ENCODE results near the gene CCDC159. TPM values are rescaled to one million over a fixed set of nuclear protein-coding genes. Genes with fewer than 3 reads are reported as not detected.

Gene CCDC159
- total and polyA plus RNA-seq, 2 of the 13 experiments (the other 11 are each of a cell fraction or from before 2014, with no cell fraction given), result 1.7 to 6.3 TPM

DNA sequence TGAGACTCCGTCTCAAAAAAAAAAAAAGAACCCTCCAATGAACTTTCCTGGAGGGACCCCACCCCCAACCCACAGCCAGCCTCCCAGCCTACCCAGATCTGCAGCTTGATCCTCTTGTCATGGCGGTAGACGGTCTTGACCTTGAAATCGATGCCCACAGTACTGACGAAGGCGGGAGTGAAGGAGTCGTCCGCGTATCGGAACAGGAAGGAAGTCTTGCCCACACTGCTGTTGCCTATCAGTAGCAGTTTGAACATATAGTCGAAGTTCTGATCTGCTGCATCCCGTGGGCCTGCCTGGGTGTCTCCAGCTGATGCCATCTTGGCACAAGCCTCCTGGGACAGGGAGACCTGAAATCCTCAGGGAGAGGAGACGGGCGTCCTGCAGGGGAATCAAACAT, 9.2 kb upstream of the CCDC159 start:
- Histone ChIP-seq H3K79me2 (ENCODE audit: insufficient read depth, low read length) (no peaks in the 10 kb centered on the region), H4K20me1 (ENCODE audit: insufficient read depth, low read length) (no peaks in the 10 kb centered on the region), H3K4me2 (ENCODE audit: low read depth, low read length) (no peak overlapping the region), H3K27me3 (ENCODE audit: control insufficient read depth in 1 of 2, insufficient read depth in 2 of 2, low read length in 2 of 2) (no peaks in the 10 kb centered on the region), H3K9ac (ENCODE audit: insufficient read depth, low read depth, low read length) (no peak overlapping the region), H2AFZ (ENCODE audit: low read length) (no peak overlapping the region), H3K4me1 (ENCODE audit: insufficient read depth, low read length) (peaks cover 22% of the 10 kb centered on the region), H3K36me3 (replicated peaks in 1 of 2; ENCODE audit: control insufficient read depth in 1 of 2, insufficient read depth in 2 of 2, low read length in 2 of 2) (peaks cover 0 to 2% of the 10 kb centered on the region in 2 experiments; a peak in 1 of 5 replicates), H3K9me3 (ENCODE audit: low read length) (no peaks in the 10 kb centered on the region), H3K27ac (ENCODE audit: extremely low read length, insufficient read depth, low read length) (no peak overlapping the region), H3K4me3 (replicated peaks in 1 of 3; ENCODE audit: insufficient read depth in 1 of 3, low read depth in 2 of 3, low read length in 3 of 3) (no peak overlapping the region)
- ATAC-seq, result no peak
- CTCF ChIA-PET (ENCODE audit: low intra/inter-chr PET ratio, low total read pairs), result no interaction called here
- WGBS (ENCODE audit: low lambda C conversion rate), result 98% methylated on average over 12 of the region's 14 CpGs
- in situ Hi-C loops (cut with HindIII; ENCODE audit: extremely low pct_ligation_motif_present, low pct_unique_long_range_greater_than_20kb) (no loop called here), intact Hi-C loops (cut with micrococcal nuclease; ENCODE audit: unreplicated experiment) (no loop called here)
- DNase-seq (ENCODE audit: low spot score), result no peak
- BruUV-seq (replicated peaks), result no TSS peak
- TF ChIP-seq TAF1 (CRISPR knock-in tag; IDR thresholded peaks at IDR 0.05) (no peak), KAT2B (IDR thresholded peaks at IDR 0.05; ENCODE audit: borderline replicate concordance, low read depth, low read length) (no peak)
- POLR2A ChIA-PET, result interaction anchor here (1.3 kb wide), 1 partner anchor 9 kb away, joined by 4 read pairs; the partner anchor contains the start of genes CCDC159 and TMEM205
- no peak for FAIRE-seq

DNA sequence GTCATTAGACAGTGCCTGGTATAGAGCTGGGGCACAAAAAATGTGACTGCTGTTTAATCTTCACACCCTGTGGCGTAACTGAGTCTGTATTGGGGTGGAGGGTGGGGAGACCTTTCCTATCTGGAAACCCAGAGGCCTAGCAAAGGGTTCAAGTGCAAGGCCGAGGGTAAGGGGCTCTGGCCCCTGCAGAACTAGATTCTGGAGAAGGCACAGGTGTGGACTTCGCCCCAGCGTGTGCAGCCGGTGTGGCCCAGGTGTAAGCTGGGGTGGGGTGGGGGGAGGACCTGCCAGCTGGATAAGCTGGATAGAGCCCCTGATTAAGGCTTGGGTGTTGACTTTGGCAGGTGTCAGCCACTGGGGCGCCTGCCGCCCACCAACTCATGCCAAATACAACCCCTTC, 8.2 kb upstream of the CCDC159 start:
- intact Hi-C loops (cut with micrococcal nuclease; ENCODE audit: unreplicated experiment), result no loop called here
- Histone ChIP-seq H3K36me3 (replicated peaks in 1 of 2; ENCODE audit: control insufficient read depth in 1 of 2, insufficient read depth in 2 of 2, low read length in 2 of 2) (peaks cover 0 to 2% of the 10 kb centered on the region in 2 experiments; a peak in 1 of 5 replicates), H3K27ac (ENCODE audit: extremely low read length, insufficient read depth, low read length) (no peak overlapping the region), H3K9ac (ENCODE audit: insufficient read depth, low read depth, low read length) (peak overlapping the region; percentile 61; the same call in 1 of the 2 replicates), H3K4me2 (ENCODE audit: low read depth, low read length) (peak overlapping the region; percentile 97), H3K4me3 (replicated peaks in 1 of 3; ENCODE audit: insufficient read depth in 1 of 3, low read depth in 2 of 3, low read length in 3 of 3) (peak overlapping the region in 2 of 3 experiments; percentile 67 to 81; a peak in 3 of 6 replicates), H3K4me1 (ENCODE audit: insufficient read depth, low read length) (peaks cover 22% of the 10 kb centered on the region), H3K27me3 (ENCODE audit: control insufficient read depth in 1 of 2, insufficient read depth in 2 of 2, low read length in 2 of 2) (no peaks in the 10 kb centered on the region), H3K9me3 (ENCODE audit: low read length) (no peaks in the 10 kb centered on the region), H3K79me2 (ENCODE audit: insufficient read depth, low read length) (no peaks in the 10 kb centered on the region), H4K20me1 (ENCODE audit: insufficient read depth, low read length) (no peaks in the 10 kb centered on the region), H2AFZ (ENCODE audit: low read length) (no peak overlapping the region)
- 23% methylated on average over 5 of the region's 7 CpGs for WGBS (ENCODE audit: low lambda C conversion rate)
- POLR2A ChIA-PET, result interaction anchor here (1.3 to 2.7 kb wide), 2 partner anchors 8 to 37 kb away, joined by 4 to 17 read pairs; partner anchors contain the start of genes CCDC159, SWSAP1 and TMEM205
- CTCF ChIA-PET (ENCODE audit: low intra/inter-chr PET ratio, low total read pairs), result no interaction called here
- no TSS peak for BruUV-seq (replicated peaks)
- FAIRE-seq, result no peak
- peak; percentile 8; the same call in 1 of the 3 replicates for ATAC-seq
- no peak for DNase-seq (ENCODE audit: low spot score)
- in situ Hi-C loops (cut with HindIII; ENCODE audit: extremely low pct_ligation_motif_present, low pct_unique_long_range_greater_than_20kb), result no loop called here
- TF ChIP-seq ZFYVE20 (CRISPR knock-in tag; IDR thresholded peaks at IDR 0.05; ENCODE audit: borderline replicate concordance, low read depth), result no peak
- peak; percentile 35; the same call in 1 of the 2 replicates for TF ChIP-seq TBX2 (CRISPR knock-in tag; IDR thresholded peaks at IDR 0.05; ENCODE audit: borderline replicate concordance)
- peak; percentile 76; the same call in 1 of the 2 replicates for TF ChIP-seq ZBTB7A (CRISPR knock-in tag; IDR thresholded peaks at IDR 0.05)
- 0 out of 2 replicates have a peak, but pooled peaks have one; percentile 9 for TF ChIP-seq RARA (CRISPR knock-in tag; IDR thresholded peaks at IDR 0.05)
- TF ChIP-seq RXRA (CRISPR knock-in tag; IDR thresholded peaks at IDR 0.05), result no peak; the same call in 1 of the 2 replicates
- no peak for TF ChIP-seq ZNF761 (CRISPR knock-in tag; conservative IDR thresholded peaks at IDR 0.05)
- peak; percentile 31; the same call in 1 of the 2 replicates for TF ChIP-seq HNF4G (IDR thresholded peaks at IDR 0.05; ENCODE audit: borderline replicate concordance, low read depth, low read length)
- TF ChIP-seq HNF4G (CRISPR knock-in tag; IDR thresholded peaks at IDR 0.05; ENCODE audit: borderline replicate concordance, low read depth), result no peak
- no peak for TF ChIP-seq ZNF556 (CRISPR knock-in tag; IDR thresholded peaks at IDR 0.05; ENCODE audit: borderline replicate concordance)
- TF ChIP-seq, protein P1, sequence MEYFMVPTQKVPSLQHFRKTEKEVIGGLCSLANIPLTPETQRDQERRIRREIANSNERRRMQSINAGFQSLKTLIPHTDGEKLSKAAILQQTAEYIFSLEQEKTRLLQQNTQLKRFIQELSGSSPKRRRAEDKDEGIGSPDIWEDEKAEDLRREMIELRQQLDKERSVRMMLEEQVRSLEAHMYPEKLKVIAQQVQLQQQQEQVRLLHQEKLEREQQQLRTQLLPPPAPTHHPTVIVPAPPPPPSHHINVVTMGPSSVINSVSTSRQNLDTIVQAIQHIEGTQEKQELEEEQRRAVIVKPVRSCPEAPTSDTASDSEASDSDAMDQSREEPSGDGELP (IDR thresholded peaks at IDR 0.05; ENCODE audit: borderline replicate concordance, low read depth), result peak; percentile 56; the same call in 1 of the 2 replicates
- peak; percentile 45; the same call in 1 of the 2 replicates for TF ChIP-seq HNF4A (CRISPR knock-in tag; IDR thresholded peaks at IDR 0.05)
- no peak for TF ChIP-seq ELF3 (CRISPR knock-in tag; IDR thresholded peaks at IDR 0.05)
- TF ChIP-seq, protein P2, sequence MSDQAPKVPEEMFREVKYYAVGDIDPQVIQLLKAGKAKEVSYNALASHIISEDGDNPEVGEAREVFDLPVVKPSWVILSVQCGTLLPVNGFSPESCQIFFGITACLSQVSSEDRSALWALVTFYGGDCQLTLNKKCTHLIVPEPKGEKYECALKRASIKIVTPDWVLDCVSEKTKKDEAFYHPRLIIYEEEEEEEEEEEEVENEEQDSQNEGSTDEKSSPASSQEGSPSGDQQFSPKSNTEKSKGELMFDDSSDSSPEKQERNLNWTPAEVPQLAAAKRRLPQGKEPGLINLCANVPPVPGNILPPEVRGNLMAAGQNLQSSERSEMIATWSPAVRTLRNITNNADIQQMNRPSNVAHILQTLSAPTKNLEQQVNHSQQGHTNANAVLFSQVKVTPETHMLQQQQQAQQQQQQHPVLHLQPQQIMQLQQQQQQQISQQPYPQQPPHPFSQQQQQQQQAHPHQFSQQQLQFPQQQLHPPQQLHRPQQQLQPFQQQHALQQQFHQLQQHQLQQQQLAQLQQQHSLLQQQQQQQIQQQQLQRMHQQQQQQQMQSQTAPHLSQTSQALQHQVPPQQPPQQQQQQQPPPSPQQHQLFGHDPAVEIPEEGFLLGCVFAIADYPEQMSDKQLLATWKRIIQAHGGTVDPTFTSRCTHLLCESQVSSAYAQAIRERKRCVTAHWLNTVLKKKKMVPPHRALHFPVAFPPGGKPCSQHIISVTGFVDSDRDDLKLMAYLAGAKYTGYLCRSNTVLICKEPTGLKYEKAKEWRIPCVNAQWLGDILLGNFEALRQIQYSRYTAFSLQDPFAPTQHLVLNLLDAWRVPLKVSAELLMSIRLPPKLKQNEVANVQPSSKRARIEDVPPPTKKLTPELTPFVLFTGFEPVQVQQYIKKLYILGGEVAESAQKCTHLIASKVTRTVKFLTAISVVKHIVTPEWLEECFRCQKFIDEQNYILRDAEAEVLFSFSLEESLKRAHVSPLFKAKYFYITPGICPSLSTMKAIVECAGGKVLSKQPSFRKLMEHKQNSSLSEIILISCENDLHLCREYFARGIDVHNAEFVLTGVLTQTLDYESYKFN (CRISPR knock-in tag; conservative IDR thresholded peaks at IDR 0.05), result 0 out of 2 replicates have a peak, but pooled peaks have one; percentile 24
